HG03520 (cell line): ENCODE data around the gene CMYA5.
"Not testable (repeated sequence)": the region's sequence is repeated elsewhere in the genome, so short reads cannot be mapped to it uniquely, and the experiment has no call there.

ENCODE experiments used
- ATAC-seq: cut with Tn5 transposase; IDR thresholded peaks from one replicate; pipeline ENCODE4 v1.9.1; 2021; ENCODE audit warnings: mild to moderate bottlenecking, moderate library complexity; ENCODE audit not compliant: unreplicated experiment

CMYA5 gene

GRCh38 chr5:79689541-79690466 is at the start of gene CMYA5:
Gene CMYA5 (plus strand): TSS chr5:79689836. CDS start chr5:79689908, 72 bp downstream.
- no peak for ATAC-seq

- no peak for ATAC-seq
These were observed 49.0 kb upstream of the CMYA5 start for GRCh38 chr5:79640571-79641055.

- ATAC-seq: no peak
These were observed 48.2 kb upstream of the CMYA5 start for GRCh38 chr5:79641414-79641813.

GRCh38 chr5:79642210-79642609 is 47.4 kb upstream of the CMYA5 start:
- ATAC-seq: no peak

- no peak for ATAC-seq
These were observed 35.8 kb upstream of the CMYA5 start for GRCh38 chr5:79653843-79654242.

GRCh38 chr5:79663212-79663611 is 26.4 kb upstream of the CMYA5 start:
- no peak for ATAC-seq

- ATAC-seq: no peak
These were observed 22.9 kb upstream of the CMYA5 start for GRCh38 chr5:79666758-79667157.

- no peak for ATAC-seq
These were observed 17.2 kb upstream of the CMYA5 start for GRCh38 chr5:79672392-79672791.

- not testable (repeated sequence) for ATAC-seq
These were observed 13.3 kb upstream of the CMYA5 start for GRCh38 chr5:79676354-79676753.

- ATAC-seq: not testable (repeated sequence)
These were observed 7.5 kb upstream of the CMYA5 start for GRCh38 chr5:79682102-79682501.

- no peak for ATAC-seq
These were observed 4.9 kb upstream of the CMYA5 start for GRCh38 chr5:79684782-79685181.

GRCh38 chr5:79685627-79686026 is 4.0 kb upstream of the CMYA5 start:
- ATAC-seq: no peak

GRCh38 chr5:79686799-79687198 is 2.8 kb upstream of the CMYA5 start:
- ATAC-seq: no peak

GRCh38 chr5:79687889-79688288 is 1.7 kb upstream of the CMYA5 start:
- ATAC-seq: no peak

GRCh38 chr5:79691007-79691406 is 1.4 kb downstream of the CMYA5 start:
- ATAC-seq: no peak

- no peak for ATAC-seq
These were observed 3.0 kb downstream of the CMYA5 start for GRCh38 chr5:79692596-79692995.

- no peak for ATAC-seq
These were observed 4.5 kb downstream of the CMYA5 start for GRCh38 chr5:79694183-79694582.

- ATAC-seq: no peak
These were observed 5.0 kb downstream of the CMYA5 start for GRCh38 chr5:79694652-79695051.

GRCh38 chr5:79695526-79695925 is 5.9 kb downstream of the CMYA5 start:
- no peak for ATAC-seq

GRCh38 chr5:79697222-79698170 is 7.9 kb downstream of the CMYA5 start:
- no peak for ATAC-seq

- ATAC-seq: no peak
These were observed 10.2 kb downstream of the CMYA5 start for GRCh38 chr5:79699763-79700400.
